GM23338 (cell line): ENCODE results near the gene LCN10. TPM values are rescaled to one million over a fixed set of nuclear protein-coding genes. Genes with fewer than 3 reads are reported as not detected.

Source experiments
- ATAC-seq: fragments of 200-7000 bp; cut with Tn5 transposase; 3 replicates; pipeline ENCODE4 v1.9.1; 2020
- DNase-seq: peaks from one replicate; pipeline ENCODE4 v3.0.0-alpha.2; 2015; ENCODE audit warnings: low spot score
- H2AFZ ChIP-seq: fragments of 200-600 bp; sonication (generic); 2 replicates; pipeline ENCODE4 v1.8.0; 2016; ENCODE audit warnings: antibody characterized with exemption, mild to moderate bottlenecking, moderate library complexity
- H3F3A ChIP-seq: fragments of 200-600 bp; sonication (generic); replicated peaks from 2 replicates; pipeline ENCODE4 v1.8.0; 2017; ENCODE audit warnings: antibody characterized with exemption, mixed run types, low read depth
- H3K27ac ChIP-seq: fragments of 200-600 bp; sonication (generic); 2 replicates; pipeline ENCODE4 v1.6.1; 2016; ENCODE audit warnings: low read depth
- H3K27me3 ChIP-seq: fragments of 200-600 bp; sonication (generic); 2 replicates; pipeline ENCODE4 v1.8.0; 2016; ENCODE audit warnings: mild to moderate bottlenecking, mixed run types, moderate library complexity; ENCODE audit not compliant: insufficient read depth
- H3K36me3 ChIP-seq: fragments of 200-600 bp; sonication (generic); 2 replicates; pipeline ENCODE4 v1.8.0; 2016; ENCODE audit warnings: mild to moderate bottlenecking; ENCODE audit not compliant: insufficient read depth
- H3K4me1 ChIP-seq: fragments of 200-600 bp; sonication (generic); 2 replicates; pipeline ENCODE4 v1.8.0; 2016; ENCODE audit warnings: mild to moderate bottlenecking, moderate library complexity; ENCODE audit not compliant: insufficient read depth
- H3K4me2 ChIP-seq: fragments of 200-600 bp; sonication (generic); 2 replicates; pipeline ENCODE4 v1.7.1; 2017; ENCODE audit warnings: mixed run types
- H3K4me3 ChIP-seq: fragments of 200-600 bp; sonication (generic); 2 replicates; pipeline ENCODE4 v1.6.1; 2016; ENCODE audit warnings: mixed run types
- H3K79me2 ChIP-seq: fragments of 200-600 bp; sonication (generic); replicated peaks from 2 replicates; pipeline ENCODE4 v1.8.0; 2017; ENCODE audit warnings: mild to moderate bottlenecking; ENCODE audit not compliant: insufficient read depth
- H3K9me2 ChIP-seq: fragments of 200-600 bp; sonication (generic); 2 replicates; pipeline ENCODE4 v1.8.0; 2017; ENCODE audit not compliant: insufficient read depth
- H4K20me1 ChIP-seq: fragments of 200-600 bp; sonication (generic); replicated peaks from 2 replicates; pipeline ENCODE4 v1.8.0; 2017; ENCODE audit warnings: mild to moderate bottlenecking; ENCODE audit not compliant: insufficient read depth
- H3K27ac Mint-ChIP-seq: 2 replicates; pipeline ENCODE4 v1.8.0; 2020; ENCODE audit warnings: inconsistent platforms, mild to moderate bottlenecking, moderate library complexity, mixed read lengths
- H3K27me3 Mint-ChIP-seq: 3 replicates; pipeline ENCODE4 v1.8.0; 2022; ENCODE audit warnings: low read depth, mild to moderate bottlenecking, moderate library complexity, mixed read lengths, inconsistent platforms; ENCODE audit not compliant: insufficient read depth, poor library complexity
- H3K36me3 Mint-ChIP-seq: 3 replicates; pipeline ENCODE4 v1.8.0; 2021; ENCODE audit warnings: low read depth, mild to moderate bottlenecking, inconsistent platforms, moderate library complexity, mixed read lengths
- H3K4me1 Mint-ChIP-seq: 3 replicates; pipeline ENCODE4 v1.8.0; 2020; ENCODE audit warnings: mild to moderate bottlenecking, inconsistent platforms, mixed read lengths
- H3K4me3 Mint-ChIP-seq: 3 replicates; pipeline ENCODE4 v1.8.0; 2021; ENCODE audit warnings: moderate library complexity, mild to moderate bottlenecking, inconsistent platforms, mixed read lengths
- H3K9me3 Mint-ChIP-seq: 3 replicates; pipeline ENCODE4 v1.8.0; 2020; ENCODE audit warnings: moderate library complexity, mild to moderate bottlenecking, inconsistent platforms, mixed read lengths
- CREB1 ChIP-seq: fragments of 250-450 bp; sonication (Bioruptor Pico); IDR thresholded peaks from 2 replicates; pipeline ENCODE4 v1.5.0; 2020; ENCODE audit warnings: low read depth, mild to moderate bottlenecking, moderate library complexity
- CTCF ChIP-seq, 2 experiments: fragments of 200-600 bp in 1 of 2; sonication (generic) in 1 of 2; conservative IDR thresholded peaks; 2 replicates each; pipeline versions ENCODE4 v1.5.1 to v1.6.1; 2016 to 2017; ENCODE audit warnings: antibody characterized with exemption in 2 of 2, low read depth in 2 of 2, mild to moderate bottlenecking in 2 of 2, moderate library complexity in 1 of 2
- ETS1 ChIP-seq: IDR thresholded peaks from 2 replicates; pipeline ENCODE4 v1.6.1; 2016; ENCODE audit warnings: antibody characterized with exemption
- EZH2 ChIP-seq: fragments of 200-600 bp; sonication (generic); IDR thresholded peaks from one replicate; pipeline ENCODE4 v1.8.0; 2017; ENCODE audit warnings: antibody characterized with exemption, mild to moderate bottlenecking, low read depth; ENCODE audit not compliant: unreplicated experiment
- EZH2phosphoT487 ChIP-seq: fragments of 200-600 bp; sonication (generic); IDR thresholded peaks from one replicate; pipeline ENCODE4 v1.8.1; 2018; ENCODE audit warnings: antibody characterized with exemption; ENCODE audit not compliant: unreplicated experiment
- JUNB ChIP-seq: IDR thresholded peaks from one replicate; pipeline ENCODE4 v1.6.1; 2016; ENCODE audit warnings: antibody characterized with exemption; ENCODE audit not compliant: unreplicated experiment
- STAT1 ChIP-seq: IDR thresholded peaks from one replicate; pipeline ENCODE4 v1.6.1; 2016; ENCODE audit warnings: antibody characterized with exemption; ENCODE audit not compliant: unreplicated experiment
- ZNF114 ChIP-seq: fragments of 250-450 bp; sonication (Bioruptor Pico); IDR thresholded peaks from 2 replicates; pipeline ENCODE4 v1.5.0; 2020; ENCODE audit warnings: mild to moderate bottlenecking, moderate library complexity
- polyA plus RNA-seq: library from polyadenylated mRNA; unstranded; fragments of >200 nt; fragmentation: Nextera tagmentation; extraction: Ambion mirVana; gene quantifications from 2 replicates; pipeline ENCODE4 v1.2.1, GENCODE V29; 2016
- total RNA-seq: library from RNA; depleted of rRNA; stranded (reverse); fragments of >200 nt; shearing (Covaris generic); gene quantifications from 2 replicates; pipeline ENCODE4 v1.2.3, GENCODE V29; 2014
- TF ChIP-seq, protein P1 (sequence below): fragments of 250-450 bp; sonication (Bioruptor Pico); IDR thresholded peaks from 2 replicates; pipeline ENCODE4 v1.5.0; 2020; ENCODE audit warnings: mild to moderate bottlenecking, moderate library complexity
- TF ChIP-seq, protein P2 (sequence below): IDR thresholded peaks from one replicate; pipeline ENCODE4 v1.6.1; 2018; ENCODE audit warnings: antibody characterized with exemption; ENCODE audit not compliant: unreplicated experiment

Gene LCN10
- total and polyA plus RNA-seq, 2 experiments from 2014 or later, result 0.45 to 0.74 TPM

GRCh38 chr9:136751814-136752213 lies 9.1 kb upstream of the LCN10 start (continued):
- TF ChIP-seq, protein P1, sequence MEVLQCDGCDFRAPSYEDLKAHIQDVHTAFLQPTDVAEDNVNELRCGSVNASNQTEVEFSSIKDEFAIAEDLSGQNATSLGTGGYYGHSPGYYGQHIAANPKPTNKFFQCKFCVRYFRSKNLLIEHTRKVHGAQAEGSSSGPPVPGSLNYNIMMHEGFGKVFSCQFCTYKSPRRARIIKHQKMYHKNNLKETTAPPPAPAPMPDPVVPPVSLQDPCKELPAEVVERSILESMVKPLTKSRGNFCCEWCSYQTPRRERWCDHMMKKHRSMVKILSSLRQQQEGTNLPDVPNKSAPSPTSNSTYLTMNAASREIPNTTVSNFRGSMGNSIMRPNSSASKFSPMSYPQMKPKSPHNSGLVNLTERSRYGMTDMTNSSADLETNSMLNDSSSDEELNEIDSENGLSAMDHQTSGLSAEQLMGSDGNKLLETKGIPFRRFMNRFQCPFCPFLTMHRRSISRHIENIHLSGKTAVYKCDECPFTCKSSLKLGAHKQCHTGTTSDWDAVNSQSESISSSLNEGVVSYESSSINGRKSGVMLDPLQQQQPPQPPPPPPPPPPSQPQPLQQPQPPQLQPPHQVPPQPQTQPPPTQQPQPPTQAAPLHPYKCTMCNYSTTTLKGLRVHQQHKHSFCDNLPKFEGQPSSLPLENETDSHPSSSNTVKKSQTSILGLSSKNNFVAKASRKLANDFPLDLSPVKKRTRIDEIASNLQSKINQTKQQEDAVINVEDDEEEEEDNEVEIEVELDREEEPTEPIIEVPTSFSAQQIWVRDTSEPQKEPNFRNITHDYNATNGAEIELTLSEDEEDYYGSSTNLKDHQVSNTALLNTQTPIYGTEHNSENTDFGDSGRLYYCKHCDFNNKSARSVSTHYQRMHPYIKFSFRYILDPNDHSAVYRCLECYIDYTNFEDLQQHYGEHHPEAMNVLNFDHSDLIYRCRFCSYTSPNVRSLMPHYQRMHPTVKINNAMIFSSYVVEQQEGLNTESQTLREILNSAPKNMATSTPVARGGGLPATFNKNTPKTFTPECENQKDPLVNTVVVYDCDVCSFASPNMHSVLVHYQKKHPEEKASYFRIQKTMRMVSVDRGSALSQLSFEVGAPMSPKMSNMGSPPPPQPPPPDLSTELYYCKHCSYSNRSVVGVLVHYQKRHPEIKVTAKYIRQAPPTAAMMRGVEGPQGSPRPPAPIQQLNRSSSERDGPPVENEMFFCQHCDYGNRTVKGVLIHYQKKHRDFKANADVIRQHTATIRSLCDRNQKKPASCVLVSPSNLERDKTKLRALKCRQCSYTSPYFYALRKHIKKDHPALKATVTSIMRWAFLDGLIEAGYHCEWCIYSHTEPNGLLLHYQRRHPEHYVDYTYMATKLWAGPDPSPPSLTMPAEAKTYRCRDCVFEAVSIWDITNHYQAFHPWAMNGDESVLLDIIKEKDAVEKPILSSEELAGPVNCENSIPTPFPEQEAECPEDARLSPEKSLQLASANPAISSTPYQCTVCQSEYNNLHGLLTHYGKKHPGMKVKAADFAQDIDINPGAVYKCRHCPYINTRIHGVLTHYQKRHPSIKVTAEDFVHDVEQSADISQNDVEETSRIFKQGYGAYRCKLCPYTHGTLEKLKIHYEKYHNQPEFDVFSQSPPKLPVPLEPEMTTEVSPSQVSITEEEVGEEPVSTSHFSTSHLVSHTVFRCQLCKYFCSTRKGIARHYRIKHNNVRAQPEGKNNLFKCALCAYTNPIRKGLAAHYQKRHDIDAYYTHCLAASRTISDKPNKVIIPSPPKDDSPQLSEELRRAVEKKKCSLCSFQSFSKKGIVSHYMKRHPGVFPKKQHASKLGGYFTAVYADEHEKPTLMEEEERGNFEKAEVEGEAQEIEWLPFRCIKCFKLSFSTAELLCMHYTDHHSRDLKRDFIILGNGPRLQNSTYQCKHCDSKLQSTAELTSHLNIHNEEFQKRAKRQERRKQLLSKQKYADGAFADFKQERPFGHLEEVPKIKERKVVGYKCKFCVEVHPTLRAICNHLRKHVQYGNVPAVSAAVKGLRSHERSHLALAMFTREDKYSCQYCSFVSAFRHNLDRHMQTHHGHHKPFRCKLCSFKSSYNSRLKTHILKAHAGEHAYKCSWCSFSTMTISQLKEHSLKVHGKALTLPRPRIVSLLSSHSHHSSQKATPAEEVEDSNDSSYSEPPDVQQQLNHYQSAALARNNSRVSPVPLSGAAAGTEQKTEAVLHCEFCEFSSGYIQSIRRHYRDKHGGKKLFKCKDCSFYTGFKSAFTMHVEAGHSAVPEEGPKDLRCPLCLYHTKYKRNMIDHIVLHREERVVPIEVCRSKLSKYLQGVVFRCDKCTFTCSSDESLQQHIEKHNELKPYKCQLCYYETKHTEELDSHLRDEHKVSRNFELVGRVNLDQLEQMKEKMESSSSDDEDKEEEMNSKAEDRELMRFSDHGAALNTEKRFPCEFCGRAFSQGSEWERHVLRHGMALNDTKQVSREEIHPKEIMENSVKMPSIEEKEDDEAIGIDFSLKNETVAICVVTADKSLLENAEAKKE (CRISPR knock-in tag), result no peak
- TF ChIP-seq ZNF114 (CRISPR knock-in tag) (no peak), CTCF (conservative IDR thresholded peaks at IDR 0.05; ENCODE audit: low read depth in 2 of 2) (no peak), CREB1 (no peak), EZH2phosphoT487 (no peak)

GRCh38 chr9:136751244-136751643 lies 8.5 kb upstream of the LCN10 start:
- peaks cover 5% of the 10 kb centered on the region for H3K27me3 Mint-ChIP-seq
- Histone ChIP-seq H3K9me2 (no peaks in the 10 kb centered on the region), H3K4me3 (no peak overlapping the region), H3K36me3 (no peaks in the 10 kb centered on the region), H3K27ac (no peak overlapping the region), H3K4me1 (no peaks in the 10 kb centered on the region), H3K27me3 (no peaks in the 10 kb centered on the region), H3F3A (no peaks in the 10 kb centered on the region), H3K79me2 (no peaks in the 10 kb centered on the region), H4K20me1 (no peaks in the 10 kb centered on the region), H2AFZ (no peak overlapping the region), H3K4me2 (no peak overlapping the region)
- H3K9me3 Mint-ChIP-seq, result peaks cover 25% of the 10 kb centered on the region
- H3K27ac Mint-ChIP-seq, result no peak overlapping the region
- DNase-seq, result no peak
- peaks cover 3% of the 10 kb centered on the region; the same call in 2 of the 3 replicates for H3K36me3 Mint-ChIP-seq
- ATAC-seq, result no peak
- H3K4me3 Mint-ChIP-seq, result no peak overlapping the region
- H3K4me1 Mint-ChIP-seq, result no peaks in the 10 kb centered on the region; the same call in 2 of the 3 replicates
- no peak for TF ChIP-seq CTCF (conservative IDR thresholded peaks at IDR 0.05; ENCODE audit: low read depth in 2 of 2)
- TF ChIP-seq EZH2, result no peak
- TF ChIP-seq ETS1, result no peak
- TF ChIP-seq, protein P2, sequence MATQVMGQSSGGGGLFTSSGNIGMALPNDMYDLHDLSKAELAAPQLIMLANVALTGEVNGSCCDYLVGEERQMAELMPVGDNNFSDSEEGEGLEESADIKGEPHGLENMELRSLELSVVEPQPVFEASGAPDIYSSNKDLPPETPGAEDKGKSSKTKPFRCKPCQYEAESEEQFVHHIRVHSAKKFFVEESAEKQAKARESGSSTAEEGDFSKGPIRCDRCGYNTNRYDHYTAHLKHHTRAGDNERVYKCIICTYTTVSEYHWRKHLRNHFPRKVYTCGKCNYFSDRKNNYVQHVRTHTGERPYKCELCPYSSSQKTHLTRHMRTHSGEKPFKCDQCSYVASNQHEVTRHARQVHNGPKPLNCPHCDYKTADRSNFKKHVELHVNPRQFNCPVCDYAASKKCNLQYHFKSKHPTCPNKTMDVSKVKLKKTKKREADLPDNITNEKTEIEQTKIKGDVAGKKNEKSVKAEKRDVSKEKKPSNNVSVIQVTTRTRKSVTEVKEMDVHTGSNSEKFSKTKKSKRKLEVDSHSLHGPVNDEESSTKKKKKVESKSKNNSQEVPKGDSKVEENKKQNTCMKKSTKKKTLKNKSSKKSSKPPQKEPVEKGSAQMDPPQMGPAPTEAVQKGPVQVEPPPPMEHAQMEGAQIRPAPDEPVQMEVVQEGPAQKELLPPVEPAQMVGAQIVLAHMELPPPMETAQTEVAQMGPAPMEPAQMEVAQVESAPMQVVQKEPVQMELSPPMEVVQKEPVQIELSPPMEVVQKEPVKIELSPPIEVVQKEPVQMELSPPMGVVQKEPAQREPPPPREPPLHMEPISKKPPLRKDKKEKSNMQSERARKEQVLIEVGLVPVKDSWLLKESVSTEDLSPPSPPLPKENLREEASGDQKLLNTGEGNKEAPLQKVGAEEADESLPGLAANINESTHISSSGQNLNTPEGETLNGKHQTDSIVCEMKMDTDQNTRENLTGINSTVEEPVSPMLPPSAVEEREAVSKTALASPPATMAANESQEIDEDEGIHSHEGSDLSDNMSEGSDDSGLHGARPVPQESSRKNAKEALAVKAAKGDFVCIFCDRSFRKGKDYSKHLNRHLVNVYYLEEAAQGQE, result no peak
- no peak for TF ChIP-seq ZNF114 (CRISPR knock-in tag)
- no peak for TF ChIP-seq STAT1
- no peak for TF ChIP-seq CREB1
- TF ChIP-seq JUNB, result no peak
